ENCODE data around the gene H3-3A. TPM values are rescaled to one million over a fixed set of nuclear protein-coding genes. Genes with fewer than 3 reads are reported as not detected.

H3-3A gene
- total RNA-seq, 5 donors from 2014 or later (not counting 1 experiment from before 2014, with no cell fraction given), result 340 to 391 (median 366) TPM

DNA sequence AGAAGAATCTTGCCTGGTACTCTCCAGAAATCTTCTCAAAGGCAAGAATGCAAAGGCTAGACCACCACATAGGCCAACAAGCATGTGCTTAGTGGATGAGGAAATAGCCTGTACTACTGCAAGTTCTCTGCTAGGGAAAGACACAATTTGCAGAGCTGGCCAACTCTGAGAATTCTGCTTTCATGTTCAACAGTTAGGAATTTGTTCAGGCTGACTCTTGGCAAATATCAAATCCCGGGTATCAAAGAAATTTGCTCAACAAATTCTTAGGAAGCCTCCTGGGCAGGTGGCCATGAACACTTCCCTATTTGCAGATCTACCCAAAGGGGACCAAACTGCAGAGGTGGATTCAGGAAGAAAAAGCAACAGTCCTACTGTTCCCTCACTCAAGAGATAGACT lies 15.0 kb upstream of the H3-3A start:
- Histone ChIP-seq H3K27me3 (replicated peaks in 1 of 2; ENCODE audit: control insufficient read depth in 2 of 2, extremely low read depth in 1 of 2, insufficient read depth in 2 of 2, low read length in 1 of 2) (no peaks in the 10 kb centered on the region), H3K4me3 (ENCODE audit: control insufficient read depth in 1 of 2, extremely low read depth in 1 of 2, low read length in 1 of 2) (no peak overlapping the region), H3K27ac (ENCODE audit: low read length) (no peak overlapping the region), H3K9me3 (no peaks in the 10 kb centered on the region), H3K4me1 (ENCODE audit: control insufficient read depth in 1 of 2, extremely low read depth in 1 of 2, insufficient read depth in 2 of 2, low read length in 2 of 2) (no peaks in the 10 kb centered on the region), H3K36me3 (ENCODE audit: control insufficient read depth in 2 of 2, extremely low read depth in 1 of 2, insufficient read depth in 1 of 2, low read length in 1 of 2) (no peaks in the 10 kb centered on the region)
- Mint-ChIP-seq H3K36me3 (peaks cover 9% of the 10 kb centered on the region), H3K27me3 (no peaks in the 10 kb centered on the region), H3K9me3 (no peaks in the 10 kb centered on the region), H3K4me1 (peaks cover 0 to 2% (median 0%) of the 10 kb centered on the region in 3 donors), H3K4me3 (no peak overlapping the region), H3K27ac (no peak overlapping the region)
- ATAC-seq (replicated peaks in 1 of 4) (no peak), DNase-seq (no peak)
- POLR2A ChIA-PET, result no interaction called here
- WGBS (ENCODE audit: insufficient coverage), result 80% methylated on average over 1 of the region's 1 CpG
- CTCF ChIA-PET, result no interaction called here

GRCh38 chr1:226048886-226049285 lies 13.6 kb upstream of the H3-3A start:
- CTCF ChIA-PET, result no interaction called here
- POLR2A ChIA-PET, result interaction anchor here in 1 of 2 donors (0.5 kb wide), 2 partner anchors 20 to 31 kb away, joined by 3 to 5 read pairs; no protein-coding TSS in a partner anchor
- Mint-ChIP-seq H3K27me3 (no peaks in the 10 kb centered on the region), H3K27ac (no peak overlapping the region), H3K4me3 (no peak overlapping the region), H3K9me3 (no peaks in the 10 kb centered on the region), H3K4me1 (peaks cover 0 to under 1% (median 0%) of the 10 kb centered on the region in 3 donors), H3K36me3 (peaks cover 5% of the 10 kb centered on the region)
- no peaks in the 10 kb centered on the region for H3K36me3 ChIP-seq (ENCODE audit: control insufficient read depth in 2 of 2, extremely low read depth in 1 of 2, insufficient read depth in 1 of 2, low read length in 1 of 2)
- no peaks in the 10 kb centered on the region for H3K4me1 ChIP-seq (ENCODE audit: control insufficient read depth in 1 of 2, extremely low read depth in 1 of 2, insufficient read depth in 2 of 2, low read length in 2 of 2)
- H3K27ac ChIP-seq (ENCODE audit: low read length), result no peak overlapping the region
- DNase-seq (no peak), ATAC-seq (replicated peaks in 1 of 4) (no peak)
- H3K9me3 ChIP-seq, result no peaks in the 10 kb centered on the region
- WGBS (ENCODE audit: insufficient coverage), result no CpG with 5 or more reads among the region's 1 CpG
- no peaks in the 10 kb centered on the region for H3K27me3 ChIP-seq (replicated peaks in 1 of 2; ENCODE audit: control insufficient read depth in 2 of 2, extremely low read depth in 1 of 2, insufficient read depth in 2 of 2, low read length in 1 of 2)
- no peak overlapping the region for H3K4me3 ChIP-seq (ENCODE audit: control insufficient read depth in 1 of 2, extremely low read depth in 1 of 2, low read length in 1 of 2)

- no peak overlapping the region for H3K4me3 Mint-ChIP-seq
- Histone ChIP-seq H3K27ac (ENCODE audit: low read length) (no peak overlapping the region), H3K9me3 (no peaks in the 10 kb centered on the region), H3K4me3 (ENCODE audit: control insufficient read depth in 1 of 2, extremely low read depth in 1 of 2, low read length in 1 of 2) (no peak overlapping the region), H3K36me3 (ENCODE audit: control insufficient read depth in 2 of 2, extremely low read depth in 1 of 2, insufficient read depth in 1 of 2, low read length in 1 of 2) (peaks cover 0 to 3% of the 10 kb centered on the region in 2 donors), H3K27me3 (replicated peaks in 1 of 2; ENCODE audit: control insufficient read depth in 2 of 2, extremely low read depth in 1 of 2, insufficient read depth in 2 of 2, low read length in 1 of 2) (no peaks in the 10 kb centered on the region), H3K4me1 (ENCODE audit: control insufficient read depth in 1 of 2, extremely low read depth in 1 of 2, insufficient read depth in 2 of 2, low read length in 2 of 2) (no peaks in the 10 kb centered on the region)
- no CpG with 5 or more reads among the region's 4 CpGs for WGBS (ENCODE audit: insufficient coverage)
- no peaks in the 10 kb centered on the region for H3K9me3 Mint-ChIP-seq
- DNase-seq, result no peak
- no peak overlapping the region for H3K27ac Mint-ChIP-seq
- H3K27me3 Mint-ChIP-seq, result no peaks in the 10 kb centered on the region
- ATAC-seq (replicated peaks in 1 of 4), result no peak
- POLR2A ChIA-PET, result interaction anchor here in 1 of 2 donors (0.8 kb wide), 1 partner anchor 12 kb away, joined by 3 read pairs; the partner anchor contains the start of gene H3-3A
- peaks cover 2% of the 10 kb centered on the region for H3K36me3 Mint-ChIP-seq
- peaks cover 0 to 2% (median 0%) of the 10 kb centered on the region in 3 donors for H3K4me1 Mint-ChIP-seq
- CTCF ChIA-PET, result no interaction called here
These were observed 12.4 kb upstream of the H3-3A start for GRCh38 chr1:226050133-226050532.

GRCh38 chr1:226051365-226051764 lies 11.2 kb upstream of the H3-3A start:
- no peak for ATAC-seq (replicated peaks in 1 of 4)

GRCh38 chr1:226052061-226052460 lies 10.5 kb upstream of the H3-3A start:
- Mint-ChIP-seq H3K9me3 (no peaks in the 10 kb centered on the region), H3K27ac (no peak overlapping the region), H3K4me3 (no peak overlapping the region), H3K4me1 (peaks cover 0 to 4% (median 3%) of the 10 kb centered on the region in 3 donors), H3K27me3 (no peaks in the 10 kb centered on the region), H3K36me3 (peaks cover 9% of the 10 kb centered on the region)
- Histone ChIP-seq H3K27me3 (replicated peaks in 1 of 2; ENCODE audit: control insufficient read depth in 2 of 2, extremely low read depth in 1 of 2, insufficient read depth in 2 of 2, low read length in 1 of 2) (no peaks in the 10 kb centered on the region), H3K4me1 (ENCODE audit: control insufficient read depth in 1 of 2, extremely low read depth in 1 of 2, insufficient read depth in 2 of 2, low read length in 2 of 2) (no peaks in the 10 kb centered on the region), H3K9me3 (no peaks in the 10 kb centered on the region), H3K4me3 (ENCODE audit: control insufficient read depth in 1 of 2, extremely low read depth in 1 of 2, low read length in 1 of 2) (no peak overlapping the region), H3K36me3 (ENCODE audit: control insufficient read depth in 2 of 2, extremely low read depth in 1 of 2, insufficient read depth in 1 of 2, low read length in 1 of 2) (peaks cover 0 to 3% of the 10 kb centered on the region in 2 donors), H3K27ac (ENCODE audit: low read length) (no peak overlapping the region)
- ChIA-PET POLR2A (interaction anchor here in 1 of 2 donors (0.7 kb wide), 1 partner anchor 124 kb away, joined by 9 read pairs; no protein-coding TSS in a partner anchor), CTCF (no interaction called here)
- DNase-seq (no peak), ATAC-seq (replicated peaks in 1 of 4) (no peak)
- WGBS (ENCODE audit: insufficient coverage), result no CpG with 5 or more reads among the region's 1 CpG

More at GRCh38 chr1:226051365-226051764, 11.2 kb upstream of the H3-3A start:
- CTCF ChIA-PET, result no interaction called here
- H3K27ac ChIP-seq (ENCODE audit: low read length), result no peak overlapping the region
- no peak for DNase-seq
- H3K4me1 ChIP-seq (ENCODE audit: control insufficient read depth in 1 of 2, extremely low read depth in 1 of 2, insufficient read depth in 2 of 2, low read length in 2 of 2), result no peaks in the 10 kb centered on the region
- Mint-ChIP-seq H3K27me3 (no peaks in the 10 kb centered on the region), H3K36me3 (peaks cover 7% of the 10 kb centered on the region), H3K27ac (no peak overlapping the region), H3K4me1 (peaks cover 0 to 4% (median 2%) of the 10 kb centered on the region in 3 donors), H3K4me3 (no peak overlapping the region), H3K9me3 (no peaks in the 10 kb centered on the region)
- H3K9me3 ChIP-seq, result no peaks in the 10 kb centered on the region
- WGBS (ENCODE audit: insufficient coverage), result no CpG with 5 or more reads among the region's 2 CpGs
- H3K27me3 ChIP-seq (replicated peaks in 1 of 2; ENCODE audit: control insufficient read depth in 2 of 2, extremely low read depth in 1 of 2, insufficient read depth in 2 of 2, low read length in 1 of 2), result no peaks in the 10 kb centered on the region
- POLR2A ChIA-PET, result no interaction called here
- H3K36me3 ChIP-seq (ENCODE audit: control insufficient read depth in 2 of 2, extremely low read depth in 1 of 2, insufficient read depth in 1 of 2, low read length in 1 of 2), result peaks cover 0 to 3% of the 10 kb centered on the region in 2 donors
- no peak overlapping the region for H3K4me3 ChIP-seq (ENCODE audit: control insufficient read depth in 1 of 2, extremely low read depth in 1 of 2, low read length in 1 of 2)

DNA sequence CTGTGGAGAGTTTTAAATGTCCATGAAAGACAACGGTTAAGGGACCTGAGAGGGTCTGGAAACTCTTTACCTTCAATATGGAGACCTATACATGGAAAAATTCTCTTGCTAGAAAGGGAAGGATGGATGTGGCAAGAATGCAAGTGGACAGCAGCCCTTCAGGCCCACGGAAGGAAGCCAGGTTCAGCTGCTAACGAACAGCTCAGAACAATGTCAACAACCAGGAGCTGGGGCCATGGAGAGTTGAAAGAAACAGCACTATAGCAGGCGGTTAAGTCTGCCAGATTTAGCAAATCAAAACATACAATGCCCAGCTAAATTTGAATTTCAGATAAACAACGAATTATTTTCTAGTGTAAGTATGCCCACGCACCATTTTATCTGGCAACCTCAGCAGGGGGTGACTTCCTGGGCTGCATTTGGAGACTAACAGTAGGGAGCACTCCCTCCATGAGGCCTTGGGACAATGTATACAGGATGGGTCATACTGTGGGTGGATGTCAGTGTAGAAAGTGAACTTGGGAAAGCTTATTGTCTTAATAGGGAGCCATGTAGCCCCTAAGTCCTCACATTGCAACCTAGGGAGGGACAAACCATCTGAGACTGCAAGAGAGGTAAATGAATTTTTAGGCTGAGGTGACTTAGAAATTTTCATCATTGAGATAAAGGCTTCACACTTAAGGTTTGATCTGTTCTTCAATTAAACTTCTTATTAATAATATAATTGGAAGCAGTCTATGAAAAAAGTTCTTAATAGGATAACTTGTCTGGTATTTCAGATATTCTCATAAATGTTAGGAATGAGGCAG lies 7.8 kb upstream of the H3-3A start:
- DNase-seq (no peak), ATAC-seq (replicated peaks in 1 of 4) (no peak)
- H3K9me3 ChIP-seq, result no peaks in the 10 kb centered on the region
- peaks cover 22% of the 10 kb centered on the region for H3K36me3 Mint-ChIP-seq
- H3K9me3 Mint-ChIP-seq, result no peaks in the 10 kb centered on the region
- no peaks in the 10 kb centered on the region for H3K27me3 Mint-ChIP-seq
- H3K27ac Mint-ChIP-seq, result no peak overlapping the region
- H3K4me1 Mint-ChIP-seq, result peaks cover 7 to 9% (median 8%) of the 10 kb centered on the region in 3 donors
- no peak overlapping the region for H3K4me3 Mint-ChIP-seq
- H3K27me3 ChIP-seq (replicated peaks in 1 of 2; ENCODE audit: control insufficient read depth in 2 of 2, extremely low read depth in 1 of 2, insufficient read depth in 2 of 2, low read length in 1 of 2), result no peaks in the 10 kb centered on the region
- ChIA-PET CTCF (no interaction called here), POLR2A (interaction anchor here in 1 of 2 donors (0.6 kb wide), 1 partner anchor 43 kb away, joined by 3 read pairs; no protein-coding TSS in a partner anchor)
- no peaks in the 10 kb centered on the region for H3K4me1 ChIP-seq (ENCODE audit: control insufficient read depth in 1 of 2, extremely low read depth in 1 of 2, insufficient read depth in 2 of 2, low read length in 2 of 2)
- 83% methylated on average over 5 of the region's 6 CpGs for WGBS (ENCODE audit: insufficient coverage)
- H3K27ac ChIP-seq (ENCODE audit: low read length), result no peak overlapping the region
- H3K4me3 ChIP-seq (ENCODE audit: control insufficient read depth in 1 of 2, extremely low read depth in 1 of 2, low read length in 1 of 2), result no peak overlapping the region
- H3K36me3 ChIP-seq (ENCODE audit: control insufficient read depth in 2 of 2, extremely low read depth in 1 of 2, insufficient read depth in 1 of 2, low read length in 1 of 2), result peaks cover 0 to 5% of the 10 kb centered on the region in 2 donors

Measured in T-cell (primary cell).